ENCODE results near the gene TGIF2.

- no peak for TF ChIP-seq POLR2AphosphoS5 (IDR thresholded peaks at IDR 0.05; ENCODE audit: low read depth, low read length)
- TF ChIP-seq CTCF (IDR thresholded peaks at IDR 0.05): no peak
- TF ChIP-seq FOXM1 (IDR thresholded peaks at IDR 0.05; ENCODE audit: low read depth): no peak
- TF ChIP-seq MAX (IDR thresholded peaks at IDR 0.05; ENCODE audit: low read depth): no peak
- TF ChIP-seq SIN3A (IDR thresholded peaks at IDR 0.05; ENCODE audit: borderline replicate concordance, low read depth, low read length): no peak
- no peak for TF ChIP-seq MXI1 (IDR thresholded peaks at IDR 0.05; ENCODE audit: low read depth, low read length)
These were observed 1.6 kb upstream of the TGIF2 start for GRCh38 chr20:36571564-36572504.

Measured in SK-N-SH (cell line).